Measurements from ENCODE around the gene NTM.

GRCh38 chr11:131897956-131898355 is 527.5 kb downstream of the NTM start:
- TF ChIP-seq CTCF (IDR thresholded peaks at IDR 0.05; ENCODE audit: low read depth, low read length, poor library complexity, severe bottlenecking) (no peak), EZH2phosphoT487 (IDR thresholded peaks at IDR 0.05; ENCODE audit: borderline replicate concordance, low read length) (no peak)
